ENCODE results near the gene ADAM23.

The ADAM23 gene

DNA sequence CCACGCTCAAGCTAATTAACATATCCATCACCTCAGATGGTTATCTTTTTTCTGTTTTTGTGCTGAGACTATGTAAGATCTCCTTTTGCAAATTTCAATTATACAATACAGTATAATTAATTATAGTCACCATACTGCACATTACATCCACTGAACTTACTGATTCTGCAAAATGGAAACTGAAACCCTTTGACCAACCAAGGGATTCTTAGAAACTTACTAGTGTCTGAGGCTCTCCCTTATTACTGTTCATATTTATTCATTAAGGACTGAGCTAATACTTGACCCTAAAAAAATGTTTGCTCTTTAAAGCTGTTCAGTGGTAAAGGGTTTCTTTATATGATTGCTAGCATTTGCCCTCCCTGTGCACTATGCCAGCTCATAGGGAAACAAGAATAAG lies 50.7 kb downstream of the ADAM23 start:
- DNase-seq (ENCODE audit: low read depth in 2 of 2): no peak

- no peak for DNase-seq (ENCODE audit: low read depth in 2 of 2)
These were observed 59.4 kb downstream of the ADAM23 start for GRCh38 chr2:206502729-206503128.

- no peak for DNase-seq (ENCODE audit: low read depth in 2 of 2)
These were observed 68.0 kb downstream of the ADAM23 start for GRCh38 chr2:206511283-206511682.

- no peak for DNase-seq (ENCODE audit: low read depth in 2 of 2)
These were observed 69.7 kb downstream of the ADAM23 start for GRCh38 chr2:206512999-206513398.

DNA sequence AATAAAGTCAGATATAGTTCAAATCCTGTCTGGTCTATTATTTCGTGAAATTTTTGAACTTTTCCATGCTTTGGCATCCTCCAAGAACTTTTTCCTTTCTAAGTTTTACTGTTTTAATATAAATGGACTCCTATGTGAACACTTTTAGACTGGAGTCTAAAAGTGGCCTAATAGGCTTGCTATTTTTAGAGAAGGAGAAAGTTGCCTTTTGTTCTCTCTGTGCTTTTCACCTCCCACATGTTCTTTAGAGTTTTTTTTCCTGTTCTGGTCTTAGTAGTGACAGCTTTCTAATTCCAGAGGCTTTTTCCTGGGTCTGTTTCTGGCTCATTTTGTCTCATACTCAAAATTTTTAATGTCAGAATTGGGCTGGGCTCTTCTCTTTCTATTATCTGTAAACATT lies 72.2 kb downstream of the ADAM23 start:
- DNase-seq (ENCODE audit: low read depth in 2 of 2): no peak

- no peak for DNase-seq (ENCODE audit: low read depth in 2 of 2)
These were observed 75.7 kb downstream of the ADAM23 start for GRCh38 chr2:206518997-206519396.

DNA sequence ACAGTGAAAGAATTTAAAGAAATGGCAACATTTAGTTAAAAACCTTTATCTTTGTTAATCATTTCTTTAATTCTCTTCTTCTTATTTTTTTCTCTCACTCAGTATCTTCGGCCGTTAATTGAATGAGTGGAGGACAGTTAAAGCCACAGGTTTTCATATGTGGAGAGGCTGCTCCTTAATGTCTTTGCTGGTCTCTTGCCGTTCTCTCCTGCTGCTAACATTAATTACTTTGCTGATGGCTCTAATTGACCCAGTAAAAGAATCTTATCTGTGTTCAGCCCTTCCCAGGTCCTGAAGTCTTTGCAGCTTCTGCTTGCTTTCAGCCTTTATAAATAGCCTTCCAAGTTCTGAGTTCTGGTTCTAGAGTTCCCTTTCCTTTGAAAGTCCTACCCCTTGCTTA lies 77.1 kb downstream of the ADAM23 start:
- DNase-seq (ENCODE audit: low read depth in 2 of 2): no peak

DNA sequence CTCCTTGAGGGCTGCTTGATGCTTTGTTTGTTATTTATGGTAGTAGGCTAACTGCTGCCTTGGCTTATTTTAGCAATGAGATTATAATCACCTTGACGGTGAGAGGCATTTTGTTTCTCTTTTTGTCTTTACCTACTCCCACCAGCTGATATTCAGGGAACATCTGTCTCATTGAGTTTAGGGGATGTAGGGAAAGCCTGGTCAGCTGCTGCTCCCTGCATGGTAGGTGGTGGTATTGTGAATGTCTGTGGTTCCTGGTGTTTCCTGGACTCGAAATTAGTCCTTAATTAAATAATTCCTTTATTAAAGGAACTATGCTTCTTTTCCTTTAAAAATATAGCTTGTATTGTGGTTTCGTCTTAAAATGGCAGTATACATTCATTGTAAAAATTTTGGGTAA lies 77.8 kb downstream of the ADAM23 start:
- DNase-seq (ENCODE audit: low read depth in 2 of 2): no peak

DNA sequence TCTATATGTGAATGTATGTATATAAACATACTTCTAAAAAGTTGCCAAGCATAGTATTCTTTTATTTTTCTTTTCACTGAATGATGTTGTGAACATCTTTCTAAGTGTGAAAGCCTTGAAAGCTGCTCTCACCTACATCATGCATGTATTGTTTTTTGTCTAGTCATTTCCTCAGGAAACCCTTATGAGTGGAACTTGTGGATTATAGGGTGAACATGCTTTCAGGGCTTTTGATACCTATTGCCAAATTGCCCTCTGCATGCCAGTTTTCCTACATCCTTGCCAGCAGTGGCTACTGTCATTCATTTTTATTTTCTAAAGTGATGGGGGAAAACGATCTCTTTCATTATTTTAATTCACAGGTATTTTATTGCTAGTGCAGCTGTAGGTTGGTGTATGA lies 78.3 kb downstream of the ADAM23 start:
- DNase-seq (ENCODE audit: low read depth in 2 of 2): no peak

- no peak for DNase-seq (ENCODE audit: low read depth in 2 of 2)
These were observed 83.1 kb downstream of the ADAM23 start for GRCh38 chr2:206526416-206526815.

GRCh38 chr2:206527153-206527552 lies 83.8 kb downstream of the ADAM23 start:
- no peak for DNase-seq (ENCODE audit: low read depth in 2 of 2)

GRCh38 chr2:206530727-206531126 lies 87.4 kb downstream of the ADAM23 start:
- DNase-seq (ENCODE audit: low read depth in 2 of 2): no peak

DNA sequence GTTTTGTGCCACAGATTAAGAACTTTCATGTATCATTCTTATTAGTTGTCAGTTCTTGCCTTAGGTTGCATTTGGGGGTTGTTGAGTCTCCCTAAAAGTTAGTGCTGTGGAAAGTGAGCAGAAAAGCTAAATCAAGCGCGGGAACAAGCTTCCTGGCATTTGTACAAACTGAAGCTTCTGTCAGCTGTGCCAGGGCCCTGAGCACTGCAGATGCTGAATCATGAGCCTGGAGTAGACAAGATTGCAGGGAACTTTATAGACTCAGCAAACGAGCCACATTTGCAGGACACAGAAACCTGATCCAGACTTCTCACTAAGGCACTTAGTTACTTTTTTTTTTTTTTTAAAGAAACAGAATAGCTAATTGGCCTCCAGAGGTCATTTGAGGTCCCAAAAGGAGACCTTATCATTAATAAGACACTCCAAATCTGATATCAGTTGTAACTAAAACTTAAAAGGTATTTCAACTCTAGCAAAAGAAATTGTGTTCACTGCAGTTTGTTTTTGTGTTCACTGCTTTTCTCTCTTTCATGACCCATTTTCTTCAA lies 88.7 kb downstream of the ADAM23 start:
- no peak for DNase-seq (ENCODE audit: low read depth in 2 of 2)

DNA sequence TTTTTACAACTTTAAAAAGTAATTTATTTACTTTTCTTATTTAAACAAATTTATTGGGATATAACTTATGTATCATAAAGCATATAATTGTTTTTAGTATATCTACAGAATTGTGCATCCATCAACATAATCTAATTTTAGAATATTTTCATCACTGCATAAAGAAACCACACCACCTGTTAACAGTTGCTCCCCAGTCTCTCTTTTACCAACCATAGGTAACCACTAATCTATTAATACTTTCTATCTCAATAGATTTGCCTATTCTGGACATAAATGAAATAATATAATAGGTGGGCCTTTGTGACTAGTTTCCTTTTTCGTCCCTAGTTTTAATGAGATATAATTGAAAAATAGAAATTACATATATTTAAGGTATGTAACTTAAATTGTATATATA lies 90.6 kb downstream of the ADAM23 start:
- DNase-seq (ENCODE audit: low read depth in 2 of 2): no peak

DNA sequence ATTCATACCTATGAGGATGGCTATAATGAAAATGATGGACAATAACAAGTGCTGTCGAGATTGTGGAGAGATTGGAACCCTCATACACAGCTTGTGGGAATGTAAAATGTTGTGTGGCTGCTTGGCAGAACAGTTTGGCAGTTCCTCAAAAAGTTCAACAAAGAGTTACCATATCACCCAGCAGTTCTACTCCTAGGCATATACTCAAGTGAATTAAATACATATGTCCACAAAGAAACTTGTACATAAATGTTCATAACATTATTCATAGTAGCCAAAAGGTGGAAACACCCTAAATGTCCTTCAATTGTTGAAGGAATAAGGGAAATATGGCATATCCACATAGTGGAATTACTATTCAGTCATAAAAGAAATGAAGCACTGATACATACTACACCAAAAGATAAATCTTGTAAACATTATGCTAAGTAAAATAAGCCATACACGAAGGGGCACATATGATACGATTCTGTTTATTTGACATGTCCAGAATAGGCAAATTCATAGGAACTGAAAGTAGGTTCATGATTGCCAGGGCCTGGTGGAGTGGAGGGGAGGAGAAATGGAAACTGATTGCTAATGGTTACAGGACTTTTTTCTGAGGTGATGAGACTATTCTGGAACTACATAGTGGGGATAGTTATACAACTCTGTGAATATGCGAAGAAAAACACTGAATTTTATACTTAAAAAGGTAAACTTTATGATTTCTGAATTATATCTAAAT lies 92.1 kb downstream of the ADAM23 start:
- no peak for DNase-seq (ENCODE audit: low read depth in 2 of 2)

DNA sequence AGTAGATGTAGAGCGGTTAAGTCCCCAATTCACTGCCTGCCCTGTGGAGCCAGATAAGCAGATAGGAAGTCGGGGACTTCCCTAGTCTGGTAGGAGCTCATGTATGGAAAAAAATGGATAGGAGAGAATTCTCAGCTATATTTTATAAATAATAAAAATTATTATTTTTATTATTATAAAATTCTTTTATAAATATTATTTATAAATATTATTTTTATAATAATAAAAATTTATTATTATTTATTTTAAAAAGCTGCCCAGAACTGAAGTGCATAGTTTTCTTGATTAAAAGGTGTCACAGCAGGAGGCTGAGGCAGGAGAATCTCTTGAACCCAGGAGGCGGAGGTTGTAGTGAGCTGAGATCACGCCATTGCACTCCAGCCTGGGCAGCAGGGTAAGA lies 97.4 kb downstream of the ADAM23 start:
- no peak for DNase-seq (ENCODE audit: low read depth in 2 of 2)

GRCh38 chr2:206543073-206543472 lies 99.7 kb downstream of the ADAM23 start:
- no peak for DNase-seq (ENCODE audit: low read depth in 2 of 2)

DNA sequence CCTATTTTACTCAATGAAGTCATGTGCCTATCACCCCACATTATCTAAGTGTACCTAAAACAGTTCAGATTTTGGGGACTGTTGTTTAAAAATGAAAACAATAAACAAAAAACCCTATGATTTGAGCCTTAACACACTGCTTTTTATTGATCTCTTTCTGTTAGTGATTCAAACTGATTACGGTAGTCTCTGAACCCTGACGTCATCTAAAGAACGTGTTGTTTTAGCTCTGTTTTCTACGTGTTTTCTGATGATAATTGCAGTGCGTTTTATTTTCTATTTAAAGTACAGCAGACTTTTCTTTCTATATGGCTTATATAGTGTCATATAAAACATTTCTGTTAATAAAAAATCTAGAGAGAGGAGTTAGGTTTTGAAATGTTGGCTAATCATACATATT lies 105.1 kb downstream of the ADAM23 start:
- DNase-seq (ENCODE audit: low read depth in 2 of 2): no peak

DNA sequence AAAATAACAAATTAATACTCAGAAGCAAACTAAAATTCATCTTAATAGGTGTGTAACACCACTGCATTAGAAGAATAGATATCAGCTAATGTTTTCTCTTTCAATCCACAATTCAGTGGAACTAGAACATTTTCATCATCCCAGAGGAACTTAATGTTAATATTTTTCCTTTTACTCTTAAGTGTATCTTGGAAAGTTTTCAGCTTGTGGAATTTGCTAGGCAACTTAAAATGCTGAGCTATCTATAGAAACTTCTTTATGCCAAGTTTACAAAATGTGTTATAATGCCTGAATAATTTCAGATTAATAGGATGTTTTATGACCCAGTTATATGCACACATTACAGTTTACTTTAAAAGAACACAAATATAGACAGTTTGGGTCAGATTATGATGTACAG lies 112.4 kb downstream of the ADAM23 start:
- no peak for DNase-seq (ENCODE audit: low read depth in 2 of 2)

- no peak for DNase-seq (ENCODE audit: low read depth in 2 of 2)
These were observed 113.1 kb downstream of the ADAM23 start for GRCh38 chr2:206556357-206556949.

DNA sequence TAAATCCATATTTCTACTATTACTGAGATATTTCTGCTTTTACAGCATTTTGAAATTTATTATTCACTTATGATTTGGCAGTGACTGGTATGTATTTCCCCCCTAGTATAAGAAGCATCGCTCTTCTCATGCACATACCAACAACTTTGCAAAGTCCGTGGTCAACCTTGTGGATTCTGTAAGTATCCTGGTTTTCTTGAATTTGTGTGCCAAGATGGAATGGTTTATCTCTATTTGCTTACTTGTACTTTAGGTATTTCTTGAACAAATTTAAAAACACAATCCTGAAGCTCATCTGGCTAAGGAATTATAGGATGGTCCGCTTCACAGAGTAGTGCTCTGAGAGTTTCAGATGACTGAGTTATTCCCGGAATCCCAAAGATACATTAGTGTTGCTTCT lies 114.0 kb downstream of the ADAM23 start:
- no peak for DNase-seq (ENCODE audit: low read depth in 2 of 2)

DNA sequence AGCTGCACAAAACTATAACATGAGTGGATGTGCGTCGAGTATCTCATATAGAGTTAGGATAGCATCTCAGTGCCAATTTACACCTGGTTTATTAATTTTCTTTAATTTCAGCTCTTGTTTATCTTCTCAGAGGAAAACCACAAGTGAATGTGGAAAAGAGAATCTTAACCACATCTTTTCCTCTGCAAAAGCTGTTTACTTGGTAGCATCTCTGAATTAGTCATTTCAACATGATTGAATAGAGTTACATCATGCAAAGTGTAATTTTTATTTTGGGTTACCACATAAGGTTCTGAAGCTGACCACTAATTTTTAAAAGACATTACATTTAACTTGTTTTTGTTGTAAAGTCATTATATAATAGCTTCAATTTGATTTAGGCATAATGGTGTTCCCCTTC lies 115.2 kb downstream of the ADAM23 start:
- no peak for DNase-seq (ENCODE audit: low read depth in 2 of 2)

GRCh38 chr2:206561962-206562361 lies 118.6 kb downstream of the ADAM23 start:
- no peak for DNase-seq (ENCODE audit: low read depth in 2 of 2)

- DNase-seq (ENCODE audit: low read depth in 2 of 2): no peak
These were observed 119.0 kb downstream of the ADAM23 start for GRCh38 chr2:206562375-206562774.
